Neuronal stem cell (in vitro differentiated cells): ENCODE measurements around the gene SIPA1.

ENCODE experiments used
- DNase-seq: peaks from one replicate; pipeline ENCODE4 v3.0.0-alpha.2; 2013; ENCODE audit warnings: low spot score
- H2AFZ ChIP-seq: one replicate; pipeline ENCODE4 v1.6.1; 2013; ENCODE audit warnings: mild to moderate bottlenecking, low read length, inconsistent platforms
- H2AK5ac ChIP-seq: 2 replicates; pipeline ENCODE4 v1.6.1; 2013; ENCODE audit warnings: low read depth, mild to moderate bottlenecking, inconsistent platforms, low read length, moderate library complexity, mixed read lengths
- H2BK120ac ChIP-seq: 2 replicates; pipeline ENCODE4 v1.6.1; 2013; ENCODE audit warnings: low read depth, mild to moderate bottlenecking, inconsistent platforms, low read length, moderate library complexity, mixed read lengths
- H2BK12ac ChIP-seq: one replicate; pipeline ENCODE4 v1.6.1; 2013; ENCODE audit warnings: low read length, inconsistent platforms
- H2BK15ac ChIP-seq: 2 replicates; pipeline ENCODE4 v1.6.1; 2013; ENCODE audit warnings: mild to moderate bottlenecking, low read length, inconsistent platforms, mixed read lengths
- H2BK5ac ChIP-seq: one replicate; pipeline ENCODE4 v1.6.1; 2013; ENCODE audit warnings: inconsistent platforms, mild to moderate bottlenecking, low read length, moderate library complexity
- H3K14ac ChIP-seq: one replicate; pipeline ENCODE4 v1.6.1; 2013; ENCODE audit warnings: low read length, inconsistent platforms
- H3K18ac ChIP-seq: 2 replicates; pipeline ENCODE4 v1.6.1; 2013; ENCODE audit warnings: low read length, inconsistent platforms
- H3K23ac ChIP-seq: 2 replicates; pipeline ENCODE4 v1.6.1; 2013; ENCODE audit warnings: low read depth, mild to moderate bottlenecking, mixed read lengths, low read length, inconsistent platforms; ENCODE audit not compliant: poor library complexity
- H3K27ac ChIP-seq: replicated peaks from 3 replicates; pipeline ENCODE4 v1.5.1; 2013; ENCODE audit warnings: low read length, inconsistent platforms
- H3K27me3 ChIP-seq, 3 experiments: 2 replicates each; pipeline ENCODE4 v1.6.1; 2013; ENCODE audit warnings: low read length in 3 of 3, mild to moderate bottlenecking in 2 of 3, inconsistent platforms in 1 of 3, low read depth in 1 of 3, mixed read lengths in 1 of 3, moderate library complexity in 1 of 3; ENCODE audit not compliant: control insufficient read depth in 3 of 3, insufficient read depth in 3 of 3
- H3K36me3 ChIP-seq, 2 donors: replicated peaks in 1 of 2; 2 replicates each; pipeline ENCODE4 v1.6.1; 2013; ENCODE audit warnings: low read length in 2 of 2; ENCODE audit not compliant: control insufficient read depth in 2 of 2, insufficient read depth in 2 of 2
- H3K4ac ChIP-seq: 2 replicates; pipeline ENCODE4 v1.6.1; 2013; ENCODE audit warnings: inconsistent platforms, mild to moderate bottlenecking, low read length, moderate library complexity
- H3K4me1 ChIP-seq, 2 donors: 1 replicate in 1 of 2; 2 replicates in 1 of 2; pipeline ENCODE4 v1.6.1; 2013; ENCODE audit warnings: low read length in 2 of 2, low read depth in 1 of 2; ENCODE audit not compliant: control insufficient read depth in 2 of 2, insufficient read depth in 1 of 2
- H3K4me2 ChIP-seq: one replicate; pipeline ENCODE4 v1.6.1; 2013; ENCODE audit warnings: mild to moderate bottlenecking, low read length, inconsistent platforms; ENCODE audit not compliant: insufficient read depth, poor library complexity, severe bottlenecking
- H3K4me3 ChIP-seq, 2 donors: 2 replicates each; pipeline ENCODE4 v1.5.1; 2013; ENCODE audit warnings: low read length in 2 of 2, mild to moderate bottlenecking in 2 of 2, inconsistent platforms in 1 of 2, moderate library complexity in 1 of 2
- H3K79me1 ChIP-seq: one replicate; pipeline ENCODE4 v1.6.1; 2013; ENCODE audit warnings: low read depth, mild to moderate bottlenecking, inconsistent platforms, low read length, moderate library complexity
- H3K9ac ChIP-seq: one replicate; pipeline ENCODE4 v1.6.1; 2013; ENCODE audit warnings: mild to moderate bottlenecking, low read depth, low read length, inconsistent platforms; ENCODE audit not compliant: poor library complexity
- H3K9me3 ChIP-seq, 2 donors: replicated peaks in 1 of 2; 2 replicates each; pipeline versions ENCODE3 to v1.6.1; 2013; ENCODE audit warnings: low read length in 2 of 2, mild to moderate bottlenecking in 2 of 2, inconsistent platforms in 1 of 2, low read depth in 1 of 2, mixed read lengths in 1 of 2, moderate library complexity in 1 of 2; ENCODE audit not compliant: control insufficient read depth in 2 of 2, insufficient read depth in 1 of 2
- H4K8ac ChIP-seq: one replicate; pipeline ENCODE4 v1.6.1; 2013; ENCODE audit warnings: low read depth, mild to moderate bottlenecking, inconsistent platforms, low read length, moderate library complexity
- H4K91ac ChIP-seq: one replicate; pipeline ENCODE4 v1.6.1; 2013; ENCODE audit warnings: low read length, low read depth, mild to moderate bottlenecking, inconsistent platforms; ENCODE audit not compliant: poor library complexity
- WGBS, 2 donors: extraction: QIAGEN DNeasy Blood & Tissue Kit; methylation state at CpG; one replicate each; pipeline ENCODE4 v1.1.7; 2013; ENCODE audit warnings: missing lambda C conversion rate in 2 of 2, mixed read lengths in 1 of 2; ENCODE audit not compliant: insufficient read length in 2 of 2, insufficient replicate concordance in 1 of 2; ENCODE audit errors: extremely low coverage in 2 of 2; 5-methylcytosine and 5-hydroxymethylcytosine counted together

The SIPA1 gene

GRCh38 chr11:65621460-65621859 lies 16.4 kb upstream of the SIPA1 start:
- Histone ChIP-seq H3K9ac (peak overlapping the region; percentile 70), H2AK5ac (no peak overlapping the region), H3K4me2 (no peak overlapping the region), H3K27ac (no peak overlapping the region), H4K91ac (no peak overlapping the region), H3K4ac (no peak overlapping the region), H3K18ac (no peak overlapping the region), H2BK120ac (no peak overlapping the region), H2BK5ac (no peak overlapping the region), H3K9me3 (peaks cover 0 to 2% of the 10 kb centered on the region in 2 donors), H3K27me3 (peaks cover 0 to 1% (median 0%) of the 10 kb centered on the region in 3 experiments), H3K79me1 (peaks cover 18% of the 10 kb centered on the region), H2BK12ac (no peak overlapping the region), H3K14ac (no peak overlapping the region), H2BK15ac (no peak overlapping the region), H3K4me3 (no peak overlapping the region), H2AFZ (no peak overlapping the region), H4K8ac (no peak overlapping the region), H3K36me3 (peaks cover 45 to 93% of the 10 kb centered on the region in 2 donors), H3K23ac (no peak overlapping the region), H3K4me1 (peaks cover 4% of the 10 kb centered on the region in 2 donors)
- WGBS, 2 donors: no CpG with 5 or more reads among the region's 14 CpGs
- DNase-seq: no peak

- Histone ChIP-seq H2BK120ac (no peak overlapping the region), H4K8ac (peak overlapping the region; percentile 17), H3K23ac (no peak overlapping the region), H4K91ac (no peak overlapping the region), H3K4me2 (no peak overlapping the region), H3K14ac (peak overlapping the region; percentile 56), H3K27ac (no peak overlapping the region), H3K4me1 (no peaks in the 10 kb centered on the region), H2BK5ac (no peak overlapping the region), H2BK15ac (no peak overlapping the region), H3K4ac (no peak overlapping the region), H3K79me1 (peaks cover 14% of the 10 kb centered on the region), H2BK12ac (no peak overlapping the region), H3K27me3 (peaks cover 0 to 1% (median 0%) of the 10 kb centered on the region in 3 experiments), H3K36me3 (peaks cover 50 to 93% of the 10 kb centered on the region in 2 donors), H3K18ac (no peak overlapping the region), H2AK5ac (no peak overlapping the region), H2AFZ (no peak overlapping the region), H3K4me3 (no peak overlapping the region), H3K9ac (peak overlapping the region; percentile 21), H3K9me3 (peaks cover 0 to 2% of the 10 kb centered on the region in 2 donors)
- no CpG with 5 or more reads among the region's 16 CpGs for WGBS, 2 donors
- no peak for DNase-seq
Observed at GRCh38 chr11:65622011-65622410, 15.9 kb upstream of the SIPA1 start.

GRCh38 chr11:65623177-65623576 lies 14.7 kb upstream of the SIPA1 start:
- Histone ChIP-seq H3K36me3 (peaks cover 53 to 93% of the 10 kb centered on the region in 2 donors), H2BK12ac (no peak overlapping the region), H3K9me3 (peaks cover 0 to 2% of the 10 kb centered on the region in 2 donors), H4K91ac (no peak overlapping the region), H2BK15ac (no peak overlapping the region), H3K14ac (no peak overlapping the region), H4K8ac (no peak overlapping the region), H3K4me3 (no peak overlapping the region), H2AFZ (no peak overlapping the region), H3K23ac (no peak overlapping the region), H3K18ac (no peak overlapping the region), H3K27ac (no peak overlapping the region), H3K4ac (no peak overlapping the region), H3K79me1 (peaks cover 14% of the 10 kb centered on the region), H3K4me1 (no peaks in the 10 kb centered on the region), H2AK5ac (no peak overlapping the region), H3K27me3 (peaks cover 0 to 1% (median 0%) of the 10 kb centered on the region in 3 experiments), H2BK5ac (no peak overlapping the region), H3K4me2 (no peak overlapping the region), H2BK120ac (no peak overlapping the region), H3K9ac (no peak overlapping the region)
- no CpG with 5 or more reads among the region's 14 CpGs for WGBS, 2 donors
- no peak for DNase-seq

GRCh38 chr11:65623852-65624616 lies 13.9 kb upstream of the SIPA1 start:
- Histone ChIP-seq H3K23ac (no peak overlapping the region), H3K36me3 (peaks cover 50 to 93% of the 10 kb centered on the region in 2 donors), H2AFZ (no peak overlapping the region)

More at GRCh38 chr11:65623852-65624616, 13.9 kb upstream of the SIPA1 start:
- Histone ChIP-seq H4K8ac (no peak overlapping the region), H3K79me1 (peaks cover 8% of the 10 kb centered on the region), H3K9ac (no peak overlapping the region), H3K4ac (no peak overlapping the region), H3K4me1 (no peaks in the 10 kb centered on the region), H2BK120ac (no peak overlapping the region), H2AK5ac (no peak overlapping the region), H3K4me2 (no peak overlapping the region), H3K18ac (no peak overlapping the region), H3K27ac (no peak overlapping the region), H2BK5ac (peak overlapping the region; percentile 39), H4K91ac (no peak overlapping the region), H3K14ac (no peak overlapping the region), H3K27me3 (peaks cover 0 to 1% (median 0%) of the 10 kb centered on the region in 3 experiments), H2BK15ac (no peak overlapping the region), H2BK12ac (no peak overlapping the region), H3K4me3 (no peak overlapping the region), H3K9me3 (peaks cover 0 to 2% of the 10 kb centered on the region in 2 donors)
- no CpG with 5 or more reads among the region's 25 CpGs for WGBS, 2 donors
- no peak for DNase-seq
